ENCODE measurements around the gene USP48.

DNA sequence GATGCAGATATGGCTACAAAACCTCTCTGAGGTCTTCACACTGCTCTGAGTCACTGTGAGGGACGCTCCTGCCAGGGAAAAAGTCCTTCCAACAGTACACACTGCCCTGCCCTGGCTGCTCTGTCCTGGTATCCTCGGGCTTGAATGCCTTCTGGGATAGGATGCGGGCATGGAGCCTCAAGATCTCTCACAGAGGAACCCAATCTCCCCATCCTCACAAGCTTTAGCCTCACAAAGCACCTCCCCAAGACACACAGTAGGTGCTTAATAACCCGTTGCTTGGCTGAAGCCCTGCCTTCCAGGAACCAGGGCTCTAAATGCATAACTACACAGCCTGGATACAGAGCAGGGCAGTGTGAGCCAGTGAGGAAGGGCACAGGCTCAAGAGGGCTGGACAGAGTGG, 123.0 kb downstream of the USP48 start:
- TF ChIP-seq SETDB1 (IDR thresholded peaks at IDR 0.05; ENCODE audit: insufficient read length, low read length): no peak
- no peak for TF ChIP-seq CTCF (tag by site-specific recombination; IDR thresholded peaks at IDR 0.05)
- TF ChIP-seq ZNF274 (IDR thresholded peaks at IDR 0.05; ENCODE audit: low read length): no peak
- TF ChIP-seq ZNF274 (tag by site-specific recombination; IDR thresholded peaks at IDR 0.05; ENCODE audit: borderline replicate concordance): no peak
- TF ChIP-seq ZNF830 (tag by site-specific recombination; IDR thresholded peaks at IDR 0.05; ENCODE audit: low read depth): no peak
- TF ChIP-seq, protein P1, sequence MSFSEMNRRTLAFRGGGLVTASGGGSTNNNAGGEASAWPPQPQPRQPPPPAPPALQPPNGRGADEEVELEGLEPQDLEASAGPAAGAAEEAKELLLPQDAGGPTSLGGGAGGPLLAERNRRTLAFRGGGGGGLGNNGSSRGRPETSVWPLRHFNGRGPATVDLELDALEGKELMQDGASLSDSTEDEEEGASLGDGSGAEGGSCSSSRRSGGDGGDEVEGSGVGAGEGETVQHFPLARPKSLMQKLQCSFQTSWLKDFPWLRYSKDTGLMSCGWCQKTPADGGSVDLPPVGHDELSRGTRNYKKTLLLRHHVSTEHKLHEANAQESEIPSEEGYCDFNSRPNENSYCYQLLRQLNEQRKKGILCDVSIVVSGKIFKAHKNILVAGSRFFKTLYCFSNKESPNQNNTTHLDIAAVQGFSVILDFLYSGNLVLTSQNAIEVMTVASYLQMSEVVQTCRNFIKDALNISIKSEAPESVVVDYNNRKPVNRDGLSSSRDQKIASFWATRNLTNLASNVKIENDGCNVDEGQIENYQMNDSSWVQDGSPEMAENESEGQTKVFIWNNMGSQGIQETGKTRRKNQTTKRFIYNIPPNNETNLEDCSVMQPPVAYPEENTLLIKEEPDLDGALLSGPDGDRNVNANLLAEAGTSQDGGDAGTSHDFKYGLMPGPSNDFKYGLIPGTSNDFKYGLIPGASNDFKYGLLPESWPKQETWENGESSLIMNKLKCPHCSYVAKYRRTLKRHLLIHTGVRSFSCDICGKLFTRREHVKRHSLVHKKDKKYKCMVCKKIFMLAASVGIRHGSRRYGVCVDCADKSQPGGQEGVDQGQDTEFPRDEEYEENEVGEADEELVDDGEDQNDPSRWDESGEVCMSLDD (tag by site-specific recombination; IDR thresholded peaks at IDR 0.05): no peak
- no peak for TF ChIP-seq ZNF184 (tag by site-specific recombination; IDR thresholded peaks at IDR 0.05)
- TF ChIP-seq ZNF350 (tag by site-specific recombination; IDR thresholded peaks at IDR 0.05): no peak
- no peak for TF ChIP-seq ZNF37A (tag by site-specific recombination; IDR thresholded peaks at IDR 0.05)
- TF ChIP-seq ZBTB1 (tag by site-specific recombination; IDR thresholded peaks at IDR 0.05): no peak
